Activated naive CD4-positive, alpha-beta T cell treated with Interleukin-2 at 50 U/mL for 16 hours (primary cell): ENCODE results near the gene MYO1B.
"Not testable (repeated sequence)": the region's sequence is repeated elsewhere in the genome, so short reads cannot be mapped to it uniquely, and the experiment has no call there.

Experiments used
- DNase-seq: peaks from one replicate; pipeline ENCODE4 v3.0.0-alpha.2; 2020

The MYO1B gene

DNA sequence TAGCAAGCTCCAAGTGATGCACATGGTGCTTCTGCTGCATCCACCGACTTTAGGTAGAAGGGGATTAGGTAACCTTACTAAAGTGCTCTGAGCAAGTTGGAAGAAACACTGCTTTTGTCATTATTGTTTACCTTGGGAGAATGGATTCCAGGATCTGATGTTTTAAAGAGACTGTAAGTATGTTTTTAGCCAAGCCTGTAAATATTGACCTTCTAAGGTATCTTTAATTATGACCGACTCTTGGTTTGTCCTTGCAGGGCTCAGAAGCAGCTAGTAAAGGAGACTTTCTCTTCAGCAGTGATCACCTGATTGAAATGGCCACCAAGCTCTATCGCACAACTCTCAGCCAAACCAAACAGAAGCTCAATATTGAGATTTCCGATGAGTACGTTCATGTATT is 170.7 kb downstream of the MYO1B start:
- DNase-seq = no peak

DNA sequence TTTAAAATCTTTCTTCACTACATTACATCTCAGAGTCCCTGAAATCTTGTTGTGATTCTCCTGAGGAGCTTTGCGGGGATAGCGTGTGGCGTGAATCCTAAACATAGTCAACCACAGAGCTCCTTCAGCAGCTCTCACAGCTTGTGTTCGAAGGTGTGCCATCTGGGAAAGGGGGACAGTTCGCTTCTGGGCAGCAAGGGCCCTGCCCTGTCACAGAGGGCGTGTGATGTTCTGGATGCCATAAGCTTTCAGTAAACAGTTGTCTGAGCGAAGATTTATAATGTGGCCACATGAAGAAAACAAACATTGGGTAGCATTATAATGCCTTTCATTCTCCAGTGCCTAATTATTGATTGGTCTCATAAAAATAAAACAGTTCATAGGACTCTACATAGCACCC is 172.5 kb downstream of the MYO1B start:
- DNase-seq = no peak

DNA sequence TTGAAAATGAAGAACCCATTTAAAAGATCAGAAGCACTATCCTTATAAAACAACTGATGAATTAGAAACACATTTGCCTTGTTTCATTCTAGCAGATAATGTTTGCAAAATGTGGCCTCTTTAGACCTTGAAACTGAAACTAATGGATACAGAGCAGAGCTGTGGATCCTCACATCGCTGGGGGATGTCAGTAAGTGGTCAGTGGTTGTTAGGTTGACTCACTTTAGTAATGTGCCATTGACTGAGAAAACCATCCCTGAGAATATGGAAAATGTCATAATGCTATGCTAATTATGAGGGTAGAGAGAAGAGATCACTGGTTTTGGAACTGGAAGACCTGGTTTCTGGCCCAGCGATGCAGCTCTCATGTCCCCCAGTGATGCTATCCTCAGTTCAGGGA is 176.7 kb downstream of the MYO1B start:
- DNase-seq = no peak

GRCh38 chr2:191427031-191427430 is 181.8 kb downstream of the MYO1B start:
- DNase-seq = no peak

DNA sequence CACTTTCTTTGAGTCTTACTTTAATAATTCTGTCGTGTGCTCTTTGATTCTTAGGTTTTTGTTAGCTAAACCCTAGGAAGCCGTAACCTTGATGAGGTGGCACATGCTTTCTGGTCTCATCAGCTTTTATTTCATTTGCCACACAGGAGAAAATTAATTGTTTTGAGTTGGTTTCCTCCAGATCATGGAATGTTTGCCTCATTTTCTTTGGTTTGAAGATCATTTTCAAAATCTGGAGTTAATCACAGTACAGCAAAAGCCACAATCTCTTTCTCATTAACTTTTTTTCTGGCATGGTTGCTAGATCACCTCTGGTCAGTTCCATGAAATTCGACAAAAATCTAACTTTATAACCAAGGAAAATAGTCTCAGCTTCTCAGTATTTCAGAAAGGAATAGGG is 182.9 kb downstream of the MYO1B start:
- DNase-seq = no peak

GRCh38 chr2:191430476-191430875 is 185.3 kb downstream of the MYO1B start:
- DNase-seq = no peak

GRCh38 chr2:191432121-191432520 is 186.9 kb downstream of the MYO1B start:
- DNase-seq = no peak

- no peak for DNase-seq
Measured at GRCh38 chr2:191434072-191434471, 188.9 kb downstream of the MYO1B start.

DNA sequence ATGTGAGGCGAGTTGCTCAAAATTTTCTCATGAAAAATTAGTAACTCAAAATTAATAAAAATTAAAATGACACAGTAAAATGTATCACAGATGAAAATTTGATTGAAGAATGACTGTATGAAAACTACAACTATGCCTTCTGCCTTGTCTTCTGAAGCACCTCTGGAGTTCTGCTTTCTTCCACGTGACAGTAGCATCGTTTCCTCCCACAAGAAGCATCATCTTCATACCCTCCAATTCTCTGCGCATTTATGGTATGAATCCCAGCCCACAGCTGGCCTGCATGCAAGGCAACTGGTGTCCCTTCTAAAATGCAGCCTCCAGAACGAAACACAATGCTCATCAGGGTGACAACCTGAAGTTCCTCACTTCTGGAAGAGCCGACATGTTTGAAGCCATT is 189.9 kb downstream of the MYO1B start:
- DNase-seq = no peak

DNA sequence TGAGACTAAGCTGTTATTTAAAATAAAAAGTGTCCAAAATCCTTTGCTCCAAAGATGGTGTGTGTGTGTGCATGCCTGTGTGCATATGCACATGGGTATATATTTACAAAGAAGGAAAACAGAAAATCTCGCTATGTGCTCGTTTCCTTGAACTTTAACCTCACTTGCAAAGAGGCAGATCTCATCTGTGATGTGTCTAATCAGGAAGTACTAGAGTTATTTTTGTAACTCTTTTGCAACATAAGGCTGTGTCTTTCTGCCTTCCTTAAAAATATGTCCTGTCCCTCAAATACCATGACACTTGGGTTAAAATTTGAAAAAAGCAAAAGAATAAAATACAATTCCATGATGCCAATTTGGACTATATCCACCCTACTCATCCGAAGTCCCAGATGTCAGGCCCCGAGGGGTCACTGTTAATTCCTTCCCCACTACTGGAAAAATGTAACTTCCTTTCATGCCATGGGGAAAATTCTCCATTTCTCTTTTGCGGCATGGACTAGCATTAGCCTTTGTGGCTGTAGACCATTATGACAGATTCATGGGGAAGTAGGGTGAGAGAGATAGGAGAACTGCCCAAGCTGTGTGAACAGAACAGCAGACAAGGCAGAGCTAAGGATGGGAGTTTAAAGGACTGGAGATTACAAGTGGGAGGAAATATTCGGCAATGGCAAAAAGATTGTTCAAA is 191.3 kb downstream of the MYO1B start:
- no peak for DNase-seq

GRCh38 chr2:191439481-191439880 is 194.3 kb downstream of the MYO1B start:
- DNase-seq = no peak

GRCh38 chr2:191441496-191442214 is 196.5 kb downstream of the MYO1B start:
- DNase-seq = no peak

- DNase-seq = no peak
Measured at GRCh38 chr2:191443446-191443845, 198.2 kb downstream of the MYO1B start.

DNA sequence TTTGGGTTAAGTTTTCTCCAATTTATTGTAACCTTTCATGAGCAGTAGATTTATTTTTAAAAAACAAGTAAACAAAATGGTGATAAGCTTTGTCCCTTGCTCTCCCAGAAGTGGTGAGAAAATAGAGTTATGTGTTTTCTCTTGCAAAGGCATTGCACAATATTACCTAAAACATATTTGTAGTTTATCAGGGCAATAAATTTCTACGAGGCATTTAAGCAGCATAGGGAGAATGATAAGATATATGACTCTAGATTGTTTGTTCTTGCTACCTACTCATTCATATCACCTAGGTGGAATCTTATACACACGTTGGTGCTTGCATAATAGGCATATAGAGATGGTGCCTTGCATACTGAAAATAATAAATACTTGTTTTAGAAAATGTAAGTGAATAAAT is 201.7 kb downstream of the MYO1B start:
- DNase-seq = no peak

- no peak for DNase-seq
Measured at GRCh38 chr2:191451116-191451515, 205.9 kb downstream of the MYO1B start.

GRCh38 chr2:191452065-191452464 is 206.9 kb downstream of the MYO1B start:
- DNase-seq = no peak

DNA sequence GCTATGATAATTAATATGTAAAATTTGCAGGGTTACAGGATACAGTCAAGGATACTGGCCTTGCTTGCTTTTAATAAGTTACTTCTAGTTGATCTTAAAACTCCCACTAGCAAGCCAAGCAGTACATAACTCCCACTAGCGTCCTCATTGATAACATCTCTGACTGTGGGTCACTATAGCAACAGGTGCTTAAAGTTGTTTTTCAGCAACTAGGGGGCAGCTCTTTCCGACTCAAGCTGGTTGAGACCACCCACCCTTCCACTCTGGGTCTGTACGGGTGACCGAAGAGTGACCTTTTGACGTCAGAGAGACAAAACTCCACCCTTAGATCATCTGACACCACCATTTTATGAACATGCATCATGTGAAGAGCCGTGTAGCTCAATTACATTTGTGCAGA is 208.6 kb downstream of the MYO1B start:
- no peak for DNase-seq

DNA sequence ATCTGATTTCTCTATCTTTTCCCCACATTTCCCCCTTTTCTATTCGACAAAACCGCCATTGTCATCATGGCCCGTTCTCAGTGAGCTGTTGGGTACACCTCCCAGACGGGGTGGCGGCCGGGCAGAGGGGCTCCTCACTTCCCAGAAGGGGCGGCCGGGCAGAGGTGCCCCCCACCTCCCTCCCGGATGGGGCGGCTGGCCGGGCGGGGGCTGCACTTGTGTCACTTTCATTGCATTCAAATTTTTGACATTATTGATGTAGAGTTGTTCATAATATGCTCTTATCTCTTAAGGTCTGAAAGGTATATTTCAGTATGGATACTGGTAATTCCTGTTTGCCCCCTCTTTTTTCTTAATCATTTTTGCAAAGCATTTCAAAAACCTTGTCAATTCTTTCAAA is 211.3 kb downstream of the MYO1B start:
- DNase-seq = not testable (repeated sequence)

- DNase-seq = no peak
Measured at GRCh38 chr2:191459158-191459557, 214.0 kb downstream of the MYO1B start.

DNA sequence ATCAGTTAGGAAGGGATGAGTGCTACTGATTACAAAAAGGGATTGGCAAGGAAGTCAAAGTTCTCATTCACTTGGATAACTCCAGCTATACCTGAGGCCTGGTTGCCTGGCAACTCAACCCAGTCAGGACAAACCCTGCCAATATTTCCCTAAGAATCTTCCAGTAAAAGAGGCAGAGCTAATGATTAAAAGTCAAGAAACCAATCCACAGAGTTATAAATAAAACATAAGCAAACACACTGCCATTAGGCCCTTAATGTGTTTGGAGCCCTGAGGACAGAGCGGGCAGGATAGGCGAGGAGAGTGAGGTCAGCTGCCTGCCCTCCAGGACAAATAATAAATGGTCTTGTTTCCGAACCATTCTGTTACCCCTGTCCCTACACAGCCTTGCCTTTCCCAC is 217.2 kb downstream of the MYO1B start:
- DNase-seq = no peak

- no peak for DNase-seq
Measured at GRCh38 chr2:191463790-191464189, 218.6 kb downstream of the MYO1B start.

DNA sequence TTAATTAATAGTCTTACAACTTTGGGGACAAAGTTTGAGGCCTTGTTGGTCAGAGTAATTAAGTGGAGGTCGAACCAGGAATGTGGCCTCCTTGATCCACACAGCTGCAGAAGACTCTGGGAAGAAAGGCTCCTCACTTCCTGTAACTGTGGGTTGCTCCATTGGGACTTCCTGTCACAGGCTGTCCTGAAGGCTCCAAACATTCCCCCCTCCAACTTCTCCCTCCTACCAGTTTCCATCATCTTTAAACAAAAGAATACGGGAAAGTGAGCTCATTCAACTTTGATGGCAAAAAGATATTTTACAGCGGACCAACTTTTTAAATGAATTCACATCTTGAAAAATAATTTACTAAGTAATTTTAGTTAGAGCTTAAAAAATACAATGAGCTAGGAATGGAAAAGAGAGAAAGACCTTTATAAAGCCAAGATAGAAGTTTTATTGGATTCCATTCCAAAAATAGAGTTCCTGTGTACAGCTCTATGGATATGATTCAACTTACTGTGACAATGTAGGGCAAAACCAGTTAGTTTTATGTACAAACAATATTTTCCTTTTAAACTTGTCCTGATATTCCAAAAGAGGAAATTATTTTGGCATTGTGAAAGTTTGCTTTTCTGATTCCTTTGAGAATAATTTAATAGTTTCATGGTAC is 220.7 kb downstream of the MYO1B start:
- DNase-seq = no peak

- no peak for DNase-seq
Measured at GRCh38 chr2:191467113-191467512, 221.9 kb downstream of the MYO1B start.

GRCh38 chr2:191470306-191470705 is 225.1 kb downstream of the MYO1B start:
- DNase-seq = no peak
